DOHH2 (cell line): ENCODE measurements around the gene ZNF614.
"Not testable (repeated sequence)": the region's sequence is repeated elsewhere in the genome, so short reads cannot be mapped to it uniquely, and the experiment has no call there.

Experiments used
- EZH2phosphoT487 ChIP-seq: fragments of 200-600 bp; sonication (generic); IDR thresholded peaks from 2 replicates; pipeline ENCODE4 v1.6.1; 2017; ENCODE audit warnings: borderline replicate concordance, mild to moderate bottlenecking, antibody characterized with exemption, low read length, moderate library complexity, mixed read lengths
- TF ChIP-seq, protein P1 (sequence below): fragments of 200-600 bp; sonication (generic); IDR thresholded peaks from one replicate; pipeline ENCODE4 v1.5.1; 2014; ENCODE audit warnings: antibody characterized with exemption, mild to moderate bottlenecking, low read depth, low read length; ENCODE audit not compliant: poor library complexity, severe bottlenecking

DNA sequence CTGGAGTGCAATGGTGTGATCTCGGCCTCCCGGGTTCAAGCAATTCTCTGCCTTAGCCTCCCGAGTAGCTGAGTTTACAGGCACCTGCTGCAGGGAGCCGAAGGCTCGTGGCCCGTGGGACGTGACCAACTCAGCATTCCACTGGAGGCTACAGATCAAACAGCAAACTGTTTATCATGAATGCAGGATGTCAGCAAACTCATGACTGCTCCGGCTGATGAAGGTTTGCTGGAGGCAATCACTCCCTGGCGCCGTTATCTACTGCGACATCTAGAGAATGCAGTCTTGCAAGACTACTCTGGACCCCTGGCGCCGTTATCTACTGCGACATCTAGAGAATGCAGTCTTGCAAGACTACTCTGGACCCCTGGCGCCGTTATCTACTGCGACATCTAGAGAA, 52.4 kb downstream of the ZNF614 start:
- TF ChIP-seq, protein P1, sequence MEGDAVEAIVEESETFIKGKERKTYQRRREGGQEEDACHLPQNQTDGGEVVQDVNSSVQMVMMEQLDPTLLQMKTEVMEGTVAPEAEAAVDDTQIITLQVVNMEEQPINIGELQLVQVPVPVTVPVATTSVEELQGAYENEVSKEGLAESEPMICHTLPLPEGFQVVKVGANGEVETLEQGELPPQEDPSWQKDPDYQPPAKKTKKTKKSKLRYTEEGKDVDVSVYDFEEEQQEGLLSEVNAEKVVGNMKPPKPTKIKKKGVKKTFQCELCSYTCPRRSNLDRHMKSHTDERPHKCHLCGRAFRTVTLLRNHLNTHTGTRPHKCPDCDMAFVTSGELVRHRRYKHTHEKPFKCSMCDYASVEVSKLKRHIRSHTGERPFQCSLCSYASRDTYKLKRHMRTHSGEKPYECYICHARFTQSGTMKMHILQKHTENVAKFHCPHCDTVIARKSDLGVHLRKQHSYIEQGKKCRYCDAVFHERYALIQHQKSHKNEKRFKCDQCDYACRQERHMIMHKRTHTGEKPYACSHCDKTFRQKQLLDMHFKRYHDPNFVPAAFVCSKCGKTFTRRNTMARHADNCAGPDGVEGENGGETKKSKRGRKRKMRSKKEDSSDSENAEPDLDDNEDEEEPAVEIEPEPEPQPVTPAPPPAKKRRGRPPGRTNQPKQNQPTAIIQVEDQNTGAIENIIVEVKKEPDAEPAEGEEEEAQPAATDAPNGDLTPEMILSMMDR, result not testable (repeated sequence)
- not testable (repeated sequence) for TF ChIP-seq EZH2phosphoT487
